GM23338 (cell line): Measurements from ENCODE around the gene TRIM67. TPM values are rescaled to one million over a fixed set of nuclear protein-coding genes. Genes with fewer than 3 reads are reported as not detected.
A peak's percentile ranks its signal among the peaks of the same experiment; 100 is the strongest.

ENCODE experiments used
- ATAC-seq: fragments of 200-7000 bp; cut with Tn5 transposase; 3 replicates; pipeline ENCODE4 v1.9.1; 2020
- DNase-seq: peaks from one replicate; pipeline ENCODE4 v3.0.0-alpha.2; 2015; ENCODE audit warnings: low spot score
- H2AFZ ChIP-seq: fragments of 200-600 bp; sonication (generic); 2 replicates; pipeline ENCODE4 v1.8.0; 2016; ENCODE audit warnings: antibody characterized with exemption, mild to moderate bottlenecking, moderate library complexity
- H3F3A ChIP-seq: fragments of 200-600 bp; sonication (generic); replicated peaks from 2 replicates; pipeline ENCODE4 v1.8.0; 2017; ENCODE audit warnings: antibody characterized with exemption, mixed run types, low read depth
- H3K27ac ChIP-seq: fragments of 200-600 bp; sonication (generic); 2 replicates; pipeline ENCODE4 v1.6.1; 2016; ENCODE audit warnings: low read depth
- H3K27me3 ChIP-seq: fragments of 200-600 bp; sonication (generic); 2 replicates; pipeline ENCODE4 v1.8.0; 2016; ENCODE audit warnings: mild to moderate bottlenecking, mixed run types, moderate library complexity; ENCODE audit not compliant: insufficient read depth
- H3K36me3 ChIP-seq: fragments of 200-600 bp; sonication (generic); 2 replicates; pipeline ENCODE4 v1.8.0; 2016; ENCODE audit warnings: mild to moderate bottlenecking; ENCODE audit not compliant: insufficient read depth
- H3K4me1 ChIP-seq: fragments of 200-600 bp; sonication (generic); 2 replicates; pipeline ENCODE4 v1.8.0; 2016; ENCODE audit warnings: mild to moderate bottlenecking, moderate library complexity; ENCODE audit not compliant: insufficient read depth
- H3K4me2 ChIP-seq: fragments of 200-600 bp; sonication (generic); 2 replicates; pipeline ENCODE4 v1.7.1; 2017; ENCODE audit warnings: mixed run types
- H3K4me3 ChIP-seq: fragments of 200-600 bp; sonication (generic); 2 replicates; pipeline ENCODE4 v1.6.1; 2016; ENCODE audit warnings: mixed run types
- H3K79me2 ChIP-seq: fragments of 200-600 bp; sonication (generic); replicated peaks from 2 replicates; pipeline ENCODE4 v1.8.0; 2017; ENCODE audit warnings: mild to moderate bottlenecking; ENCODE audit not compliant: insufficient read depth
- H3K9me2 ChIP-seq: fragments of 200-600 bp; sonication (generic); 2 replicates; pipeline ENCODE4 v1.8.0; 2017; ENCODE audit not compliant: insufficient read depth
- H4K20me1 ChIP-seq: fragments of 200-600 bp; sonication (generic); replicated peaks from 2 replicates; pipeline ENCODE4 v1.8.0; 2017; ENCODE audit warnings: mild to moderate bottlenecking; ENCODE audit not compliant: insufficient read depth
- H3K27ac Mint-ChIP-seq: 2 replicates; pipeline ENCODE4 v1.8.0; 2020; ENCODE audit warnings: inconsistent platforms, mild to moderate bottlenecking, moderate library complexity, mixed read lengths
- H3K27me3 Mint-ChIP-seq: 3 replicates; pipeline ENCODE4 v1.8.0; 2022; ENCODE audit warnings: low read depth, mild to moderate bottlenecking, moderate library complexity, mixed read lengths, inconsistent platforms; ENCODE audit not compliant: insufficient read depth, poor library complexity
- H3K36me3 Mint-ChIP-seq: 3 replicates; pipeline ENCODE4 v1.8.0; 2021; ENCODE audit warnings: low read depth, mild to moderate bottlenecking, inconsistent platforms, moderate library complexity, mixed read lengths
- H3K4me1 Mint-ChIP-seq: 3 replicates; pipeline ENCODE4 v1.8.0; 2020; ENCODE audit warnings: mild to moderate bottlenecking, inconsistent platforms, mixed read lengths
- H3K4me3 Mint-ChIP-seq: 3 replicates; pipeline ENCODE4 v1.8.0; 2021; ENCODE audit warnings: moderate library complexity, mild to moderate bottlenecking, inconsistent platforms, mixed read lengths
- H3K9me3 Mint-ChIP-seq: 3 replicates; pipeline ENCODE4 v1.8.0; 2020; ENCODE audit warnings: moderate library complexity, mild to moderate bottlenecking, inconsistent platforms, mixed read lengths
- CTCF ChIP-seq, 2 experiments: fragments of 200-600 bp in 1 of 2; sonication (generic) in 1 of 2; conservative IDR thresholded peaks; 2 replicates each; pipeline versions ENCODE4 v1.5.1 to v1.6.1; 2016 to 2017; ENCODE audit warnings: antibody characterized with exemption in 2 of 2, low read depth in 2 of 2, mild to moderate bottlenecking in 2 of 2, moderate library complexity in 1 of 2
- EZH2phosphoT487 ChIP-seq: fragments of 200-600 bp; sonication (generic); IDR thresholded peaks from one replicate; pipeline ENCODE4 v1.8.1; 2018; ENCODE audit warnings: antibody characterized with exemption; ENCODE audit not compliant: unreplicated experiment
- NANOG ChIP-seq: IDR thresholded peaks from 2 replicates; pipeline ENCODE4 v1.6.1; 2016; ENCODE audit warnings: antibody characterized with exemption, borderline replicate concordance
- POLR2AphosphoS5 ChIP-seq: IDR thresholded peaks from 2 replicates; pipeline ENCODE4 v1.6.1; 2016; ENCODE audit warnings: antibody characterized with exemption, low read depth
- REST ChIP-seq: IDR thresholded peaks from one replicate; pipeline ENCODE4 v1.6.1; 2018; ENCODE audit warnings: antibody characterized with exemption; ENCODE audit not compliant: unreplicated experiment
- polyA plus RNA-seq: library from polyadenylated mRNA; unstranded; fragments of >200 nt; fragmentation: Nextera tagmentation; extraction: Ambion mirVana; gene quantifications from 2 replicates; pipeline ENCODE4 v1.2.1, GENCODE V29; 2016
- total RNA-seq: library from RNA; depleted of rRNA; stranded (reverse); fragments of >200 nt; shearing (Covaris generic); gene quantifications from 2 replicates; pipeline ENCODE4 v1.2.3, GENCODE V29; 2014
- TF ChIP-seq, protein P1 (sequence below): fragments of 250-450 bp; sonication (Bioruptor Pico); IDR thresholded peaks from 2 replicates; pipeline ENCODE4 v1.5.0; 2020; ENCODE audit warnings: mild to moderate bottlenecking, moderate library complexity
- TF ChIP-seq, protein P2 (sequence below): IDR thresholded peaks from 2 replicates; pipeline ENCODE4 v1.6.1; 2016; ENCODE audit warnings: antibody characterized with exemption

Gene TRIM67
- total and polyA plus RNA-seq, 2 experiments from 2014 or later: 0.03 TPM; not detected in 1

DNA sequence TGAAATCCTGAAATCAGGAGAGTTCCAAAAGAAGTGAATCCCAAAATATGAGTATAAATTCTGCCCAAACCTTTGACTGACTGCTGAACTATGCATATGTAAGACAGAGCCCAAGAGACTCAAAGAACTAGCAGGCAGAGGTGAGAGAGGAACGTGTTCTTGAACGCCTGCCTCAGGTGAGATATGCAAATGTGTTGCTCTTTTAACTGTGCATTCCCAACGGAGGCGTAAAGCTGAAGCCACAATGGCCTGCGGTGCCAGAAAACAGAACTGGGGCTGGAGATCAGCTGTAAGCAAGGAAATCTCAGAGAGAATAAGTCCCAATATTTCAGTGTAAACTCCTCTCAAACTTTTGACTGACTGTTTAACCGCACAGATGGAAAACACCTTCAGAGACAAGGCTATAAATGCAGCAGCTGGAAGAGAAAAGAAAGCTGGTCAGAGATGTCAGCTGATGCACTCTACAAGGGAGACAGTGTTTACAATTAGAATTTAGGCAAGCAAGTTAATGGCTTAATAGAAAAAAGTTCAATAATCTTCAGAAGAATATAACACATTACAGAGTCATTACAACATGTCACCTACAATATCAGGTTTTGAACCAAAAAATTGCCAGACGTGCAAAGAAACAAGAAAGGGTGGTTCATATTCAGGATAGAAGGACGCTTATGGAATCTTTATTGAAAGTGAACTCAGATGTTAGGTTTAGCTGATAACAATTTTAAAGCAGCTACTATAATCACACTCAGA is 43.0 kb upstream of the TRIM67 start:
- Histone ChIP-seq H3K4me2 (no peak overlapping the region), H3K27ac (no peak overlapping the region), H3K4me1 (no peaks in the 10 kb centered on the region), H3K27me3 (no peaks in the 10 kb centered on the region), H2AFZ (0 out of 2 replicates have a peak overlapping the region, but pooled peaks have one; percentile 24), H3K4me3 (no peak overlapping the region), H3K36me3 (no peaks in the 10 kb centered on the region), H3F3A (no peaks in the 10 kb centered on the region), H3K9me2 (0 out of 2 replicates have a peak, but pooled peaks cover 3% of the 10 kb centered on the region), H4K20me1 (no peaks in the 10 kb centered on the region), H3K79me2 (no peaks in the 10 kb centered on the region)
- DNase-seq (peak; percentile 29), ATAC-seq (peak; percentile 74)
- no peak for TF ChIP-seq REST
- TF ChIP-seq, protein P1, sequence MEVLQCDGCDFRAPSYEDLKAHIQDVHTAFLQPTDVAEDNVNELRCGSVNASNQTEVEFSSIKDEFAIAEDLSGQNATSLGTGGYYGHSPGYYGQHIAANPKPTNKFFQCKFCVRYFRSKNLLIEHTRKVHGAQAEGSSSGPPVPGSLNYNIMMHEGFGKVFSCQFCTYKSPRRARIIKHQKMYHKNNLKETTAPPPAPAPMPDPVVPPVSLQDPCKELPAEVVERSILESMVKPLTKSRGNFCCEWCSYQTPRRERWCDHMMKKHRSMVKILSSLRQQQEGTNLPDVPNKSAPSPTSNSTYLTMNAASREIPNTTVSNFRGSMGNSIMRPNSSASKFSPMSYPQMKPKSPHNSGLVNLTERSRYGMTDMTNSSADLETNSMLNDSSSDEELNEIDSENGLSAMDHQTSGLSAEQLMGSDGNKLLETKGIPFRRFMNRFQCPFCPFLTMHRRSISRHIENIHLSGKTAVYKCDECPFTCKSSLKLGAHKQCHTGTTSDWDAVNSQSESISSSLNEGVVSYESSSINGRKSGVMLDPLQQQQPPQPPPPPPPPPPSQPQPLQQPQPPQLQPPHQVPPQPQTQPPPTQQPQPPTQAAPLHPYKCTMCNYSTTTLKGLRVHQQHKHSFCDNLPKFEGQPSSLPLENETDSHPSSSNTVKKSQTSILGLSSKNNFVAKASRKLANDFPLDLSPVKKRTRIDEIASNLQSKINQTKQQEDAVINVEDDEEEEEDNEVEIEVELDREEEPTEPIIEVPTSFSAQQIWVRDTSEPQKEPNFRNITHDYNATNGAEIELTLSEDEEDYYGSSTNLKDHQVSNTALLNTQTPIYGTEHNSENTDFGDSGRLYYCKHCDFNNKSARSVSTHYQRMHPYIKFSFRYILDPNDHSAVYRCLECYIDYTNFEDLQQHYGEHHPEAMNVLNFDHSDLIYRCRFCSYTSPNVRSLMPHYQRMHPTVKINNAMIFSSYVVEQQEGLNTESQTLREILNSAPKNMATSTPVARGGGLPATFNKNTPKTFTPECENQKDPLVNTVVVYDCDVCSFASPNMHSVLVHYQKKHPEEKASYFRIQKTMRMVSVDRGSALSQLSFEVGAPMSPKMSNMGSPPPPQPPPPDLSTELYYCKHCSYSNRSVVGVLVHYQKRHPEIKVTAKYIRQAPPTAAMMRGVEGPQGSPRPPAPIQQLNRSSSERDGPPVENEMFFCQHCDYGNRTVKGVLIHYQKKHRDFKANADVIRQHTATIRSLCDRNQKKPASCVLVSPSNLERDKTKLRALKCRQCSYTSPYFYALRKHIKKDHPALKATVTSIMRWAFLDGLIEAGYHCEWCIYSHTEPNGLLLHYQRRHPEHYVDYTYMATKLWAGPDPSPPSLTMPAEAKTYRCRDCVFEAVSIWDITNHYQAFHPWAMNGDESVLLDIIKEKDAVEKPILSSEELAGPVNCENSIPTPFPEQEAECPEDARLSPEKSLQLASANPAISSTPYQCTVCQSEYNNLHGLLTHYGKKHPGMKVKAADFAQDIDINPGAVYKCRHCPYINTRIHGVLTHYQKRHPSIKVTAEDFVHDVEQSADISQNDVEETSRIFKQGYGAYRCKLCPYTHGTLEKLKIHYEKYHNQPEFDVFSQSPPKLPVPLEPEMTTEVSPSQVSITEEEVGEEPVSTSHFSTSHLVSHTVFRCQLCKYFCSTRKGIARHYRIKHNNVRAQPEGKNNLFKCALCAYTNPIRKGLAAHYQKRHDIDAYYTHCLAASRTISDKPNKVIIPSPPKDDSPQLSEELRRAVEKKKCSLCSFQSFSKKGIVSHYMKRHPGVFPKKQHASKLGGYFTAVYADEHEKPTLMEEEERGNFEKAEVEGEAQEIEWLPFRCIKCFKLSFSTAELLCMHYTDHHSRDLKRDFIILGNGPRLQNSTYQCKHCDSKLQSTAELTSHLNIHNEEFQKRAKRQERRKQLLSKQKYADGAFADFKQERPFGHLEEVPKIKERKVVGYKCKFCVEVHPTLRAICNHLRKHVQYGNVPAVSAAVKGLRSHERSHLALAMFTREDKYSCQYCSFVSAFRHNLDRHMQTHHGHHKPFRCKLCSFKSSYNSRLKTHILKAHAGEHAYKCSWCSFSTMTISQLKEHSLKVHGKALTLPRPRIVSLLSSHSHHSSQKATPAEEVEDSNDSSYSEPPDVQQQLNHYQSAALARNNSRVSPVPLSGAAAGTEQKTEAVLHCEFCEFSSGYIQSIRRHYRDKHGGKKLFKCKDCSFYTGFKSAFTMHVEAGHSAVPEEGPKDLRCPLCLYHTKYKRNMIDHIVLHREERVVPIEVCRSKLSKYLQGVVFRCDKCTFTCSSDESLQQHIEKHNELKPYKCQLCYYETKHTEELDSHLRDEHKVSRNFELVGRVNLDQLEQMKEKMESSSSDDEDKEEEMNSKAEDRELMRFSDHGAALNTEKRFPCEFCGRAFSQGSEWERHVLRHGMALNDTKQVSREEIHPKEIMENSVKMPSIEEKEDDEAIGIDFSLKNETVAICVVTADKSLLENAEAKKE: no peak
- TF ChIP-seq NANOG: no peak
- TF ChIP-seq, protein P2, sequence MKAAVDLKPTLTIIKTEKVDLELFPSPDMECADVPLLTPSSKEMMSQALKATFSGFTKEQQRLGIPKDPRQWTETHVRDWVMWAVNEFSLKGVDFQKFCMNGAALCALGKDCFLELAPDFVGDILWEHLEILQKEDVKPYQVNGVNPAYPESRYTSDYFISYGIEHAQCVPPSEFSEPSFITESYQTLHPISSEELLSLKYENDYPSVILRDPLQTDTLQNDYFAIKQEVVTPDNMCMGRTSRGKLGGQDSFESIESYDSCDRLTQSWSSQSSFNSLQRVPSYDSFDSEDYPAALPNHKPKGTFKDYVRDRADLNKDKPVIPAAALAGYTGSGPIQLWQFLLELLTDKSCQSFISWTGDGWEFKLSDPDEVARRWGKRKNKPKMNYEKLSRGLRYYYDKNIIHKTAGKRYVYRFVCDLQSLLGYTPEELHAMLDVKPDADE: no peak
- TF ChIP-seq EZH2phosphoT487: no peak
- TF ChIP-seq POLR2AphosphoS5: no peak
- TF ChIP-seq CTCF (conservative IDR thresholded peaks at IDR 0.05; ENCODE audit: low read depth in 2 of 2): no peak
- Mint-ChIP-seq H3K27me3 (peaks cover 2% of the 10 kb centered on the region), H3K36me3 (no peaks in the 10 kb centered on the region), H3K9me3 (no peaks in the 10 kb centered on the region; the same call in 2 of the 3 replicates), H3K27ac (no peak overlapping the region), H3K4me1 (peaks cover 2% of the 10 kb centered on the region; the same call in 2 of the 3 replicates), H3K4me3 (no peak overlapping the region)
